Inflammatory macrophage (primary cell): Measurements from ENCODE around the gene GJA8.
"Not testable (repeated sequence)": the region's sequence is repeated elsewhere in the genome, so short reads cannot be mapped to it uniquely, and the experiment has no call there.

Experiments
- DNase-seq, 2 donors: peaks; one replicate each; pipeline ENCODE4 v3.0.0-alpha.2; 2020 to 2022

The GJA8 gene

DNA sequence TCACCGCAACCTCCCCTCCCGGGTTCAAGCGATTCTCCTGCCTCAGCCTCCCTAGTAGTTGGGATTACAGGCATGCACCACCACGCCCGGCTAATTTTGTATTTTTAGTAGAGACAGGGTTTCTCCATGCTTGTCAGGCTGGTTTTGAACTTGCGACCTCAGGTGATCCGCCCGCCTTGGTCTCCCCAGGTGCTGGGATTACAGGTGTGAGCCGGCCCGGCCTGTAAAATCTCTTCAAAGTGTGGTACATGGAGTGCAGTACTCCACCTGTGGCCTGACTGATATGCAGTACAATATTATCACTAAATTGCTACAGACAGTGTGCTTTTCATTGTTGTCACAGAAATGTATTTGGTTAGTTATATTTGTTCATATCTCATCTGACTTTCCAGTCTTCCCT is 25.1 kb downstream of the GJA8 start:
- DNase-seq, result not testable (repeated sequence)

DNA sequence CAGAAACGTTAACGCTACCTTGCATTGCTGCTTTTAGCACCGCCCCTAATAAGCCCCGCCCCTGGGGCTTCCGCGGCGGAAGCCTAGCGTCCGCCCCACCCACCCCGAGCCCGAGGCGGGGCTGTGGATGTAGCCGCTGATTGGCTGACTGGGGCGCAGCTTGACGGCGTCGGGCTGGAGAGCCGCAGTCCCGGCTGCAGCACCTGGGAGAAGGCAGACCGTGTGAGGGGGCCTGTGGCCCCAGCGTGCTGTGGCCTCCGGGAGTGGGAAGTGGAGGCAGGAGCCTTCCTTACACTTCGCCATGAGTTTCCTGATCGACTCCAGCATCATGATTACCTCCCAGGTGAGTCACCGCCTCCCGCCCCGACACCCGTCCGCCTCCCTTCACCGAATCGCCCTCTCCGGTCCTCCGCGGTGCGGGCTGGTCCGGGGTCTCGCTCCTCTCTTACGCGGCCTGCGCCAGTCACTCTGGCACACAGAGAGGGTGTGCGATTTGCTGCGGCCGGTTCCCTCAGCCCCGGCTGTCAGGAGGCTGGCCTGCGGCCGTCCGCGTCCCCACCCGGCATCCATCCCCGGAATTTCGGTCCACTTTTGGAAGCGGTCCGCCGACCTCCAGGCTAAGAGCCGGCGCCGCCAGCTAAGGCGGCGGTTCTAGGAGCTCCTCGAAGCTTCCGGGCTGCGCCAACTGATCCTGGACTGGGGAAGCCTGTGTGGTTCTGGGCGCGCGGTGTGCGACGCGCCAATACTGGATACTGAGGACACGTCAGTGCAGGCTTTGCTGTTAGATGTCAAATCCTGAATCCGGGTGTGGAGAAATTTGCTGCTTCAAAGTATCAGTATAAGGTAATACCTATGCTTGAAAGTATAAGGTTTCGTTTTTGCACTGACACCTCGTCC is 25.9 kb downstream of the GJA8 start, which contains the start of gene GPR89B:
Gene GPR89B, plus strand, starts transcription at position 185 of the 897 bp plus-strand sequence. Its CDS starts 117 bp downstream, at position 302.
- DNase-seq, result peak; percentile 88 to 92

DNA sequence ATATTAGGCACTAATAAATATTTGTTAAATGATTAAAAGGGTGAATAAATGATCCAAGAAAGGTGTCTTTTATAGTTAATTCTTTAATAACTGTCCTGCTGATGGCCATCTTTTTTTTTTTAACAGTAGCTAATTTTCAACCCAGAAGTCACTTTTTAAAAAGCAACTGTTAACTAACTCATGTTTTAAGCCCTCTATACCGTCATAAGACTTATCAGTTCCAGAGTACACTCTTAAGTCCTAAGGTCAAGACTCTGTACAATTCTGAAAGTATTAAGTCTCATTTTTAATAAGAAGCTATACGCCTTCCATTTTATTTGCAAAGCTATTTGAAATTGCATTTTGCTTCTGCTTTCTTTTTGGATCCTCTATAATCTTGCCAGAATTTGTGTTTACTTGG is 28.5 kb downstream of the GJA8 start:
- DNase-seq, result not testable (repeated sequence)

DNA sequence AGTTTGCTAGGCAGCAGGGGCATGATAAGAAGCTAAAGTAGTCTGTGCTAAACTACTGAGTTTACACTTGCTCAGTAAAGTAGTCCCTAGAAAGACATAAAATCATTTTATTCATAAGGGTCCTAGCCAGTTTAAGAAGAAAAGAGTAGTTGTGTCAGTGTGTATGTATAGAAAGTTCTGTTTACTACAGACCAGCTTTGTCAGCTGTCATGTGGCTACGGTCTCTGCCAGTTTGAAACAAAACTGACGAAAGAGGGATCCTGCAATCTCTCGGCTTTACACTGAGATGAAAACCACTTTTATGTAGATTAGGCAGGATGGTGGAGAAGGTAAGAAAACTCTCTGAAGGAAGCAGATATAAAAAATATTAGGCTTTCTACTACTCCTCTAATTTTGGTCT is 32.7 kb downstream of the GJA8 start:
- DNase-seq, result not testable (repeated sequence)

DNA sequence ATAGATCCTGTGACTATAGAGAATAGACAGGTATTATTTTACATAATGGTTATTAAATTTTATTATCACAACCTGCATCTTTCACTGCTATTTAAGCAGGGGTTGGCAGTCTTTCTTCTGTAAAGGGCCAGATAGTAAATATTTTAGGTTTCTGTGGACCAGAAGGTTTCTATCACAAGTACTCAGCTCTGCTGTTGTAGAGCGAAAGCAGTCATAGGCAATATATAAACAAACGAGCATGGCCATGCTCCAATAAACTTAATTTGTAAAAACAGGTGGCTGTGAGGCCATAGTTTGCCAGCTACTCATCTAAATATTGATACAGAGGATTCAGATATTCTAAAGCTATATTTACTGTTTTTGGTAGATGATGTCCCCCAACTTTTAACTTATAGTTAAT is 37.9 kb downstream of the GJA8 start:
- DNase-seq, result not testable (repeated sequence)

DNA sequence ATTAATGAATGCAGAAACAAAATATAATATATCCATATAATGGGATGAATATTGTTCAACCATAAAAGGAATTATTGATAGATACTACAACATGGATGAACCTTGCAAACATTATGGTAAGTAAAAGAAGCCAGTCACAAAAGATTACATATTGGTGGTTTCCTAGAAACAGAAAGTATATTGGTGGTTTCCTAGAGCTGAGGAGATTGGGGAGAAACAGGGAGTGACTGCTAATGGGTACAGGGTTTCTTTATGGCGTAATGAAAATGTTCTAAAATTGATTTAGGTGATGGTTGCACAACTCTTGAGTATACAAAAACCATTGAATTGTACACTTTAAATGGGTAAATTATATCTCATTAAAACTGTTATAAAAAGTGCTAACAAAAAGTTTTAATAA is 40.0 kb downstream of the GJA8 start:
- DNase-seq, result not testable (repeated sequence)

DNA sequence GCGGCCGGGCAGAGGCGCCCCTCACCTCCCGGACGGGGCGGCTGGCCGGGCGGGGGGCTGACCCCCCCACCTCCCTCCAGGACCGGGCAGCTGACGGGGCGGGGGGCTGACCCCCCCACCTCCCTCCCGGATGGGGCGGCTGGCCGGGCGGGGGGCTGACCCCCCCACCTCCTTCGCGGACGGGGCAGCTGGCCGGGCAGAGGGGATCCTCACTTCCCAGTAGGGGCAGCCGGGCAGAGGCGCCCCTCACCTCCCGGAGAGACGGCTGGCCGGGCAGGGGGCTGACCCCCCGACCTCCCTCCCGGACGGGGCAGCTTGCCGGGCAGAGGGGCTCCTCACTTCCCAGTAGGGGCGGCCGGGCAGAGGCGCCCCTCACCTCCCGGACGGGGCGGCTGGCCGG is 46.9 kb downstream of the GJA8 start:
- DNase-seq, result not testable (repeated sequence)
